HG02678 (cell line): ENCODE results near the gene DOP1B.

Source experiments
- ATAC-seq: cut with Tn5 transposase; IDR thresholded peaks from one replicate; pipeline ENCODE4 v1.9.1; 2021; ENCODE audit warnings: mild to moderate bottlenecking, moderate library complexity; ENCODE audit not compliant: unreplicated experiment

DOP1B gene

DNA sequence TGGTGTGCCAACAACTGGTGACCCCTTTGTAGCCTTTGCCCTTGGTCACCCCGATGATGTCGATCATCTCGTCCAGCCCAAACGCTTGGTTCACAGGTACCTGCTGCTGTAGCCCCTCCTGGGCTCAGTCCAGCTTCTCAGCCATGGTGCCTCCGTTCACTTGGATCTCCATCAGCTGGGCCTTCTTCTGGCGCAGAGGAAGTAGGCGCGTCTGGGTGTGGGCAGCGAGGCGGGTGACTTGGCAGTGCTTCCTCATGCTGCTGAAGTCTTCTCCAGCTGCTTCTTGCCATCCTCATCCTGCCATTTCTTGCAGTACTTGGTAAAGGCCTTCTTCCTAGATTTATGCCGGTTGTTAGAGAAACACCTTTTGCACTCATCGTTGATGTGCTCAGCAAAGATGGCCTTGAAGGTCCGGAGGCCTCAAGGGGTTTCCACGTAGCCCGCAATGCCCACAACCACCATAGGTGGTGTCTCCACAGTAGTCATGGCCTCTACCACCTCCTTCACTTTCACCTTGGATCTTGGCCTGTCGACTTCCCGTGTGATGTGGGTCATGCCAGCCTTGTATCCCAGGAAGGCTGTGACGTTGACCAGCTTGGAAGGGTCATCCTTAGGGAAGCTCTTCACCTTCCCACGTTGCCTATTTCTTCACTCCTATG, 13.0 kb downstream of the DOP1B start:
- ATAC-seq, result no peak

DNA sequence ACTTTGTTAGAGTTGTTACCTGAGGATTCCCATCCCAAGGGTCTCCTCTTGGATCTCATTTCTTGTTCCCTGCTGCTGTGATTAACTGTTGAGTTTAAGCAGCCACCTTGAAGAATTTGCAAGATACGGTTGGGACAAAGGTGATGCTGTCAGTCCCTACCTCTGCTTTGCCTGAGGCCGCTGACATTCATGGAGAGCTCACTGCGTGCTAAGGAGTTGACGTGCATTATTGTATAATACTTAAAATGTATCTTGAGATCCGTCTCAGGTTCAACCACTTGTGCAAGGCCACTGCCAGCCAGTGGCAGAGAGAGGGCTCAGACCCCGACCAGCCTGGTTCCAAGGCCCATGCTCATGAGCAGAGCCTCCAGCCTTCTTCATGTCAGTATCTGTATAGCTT, 14.2 kb downstream of the DOP1B start:
- no peak for ATAC-seq

DNA sequence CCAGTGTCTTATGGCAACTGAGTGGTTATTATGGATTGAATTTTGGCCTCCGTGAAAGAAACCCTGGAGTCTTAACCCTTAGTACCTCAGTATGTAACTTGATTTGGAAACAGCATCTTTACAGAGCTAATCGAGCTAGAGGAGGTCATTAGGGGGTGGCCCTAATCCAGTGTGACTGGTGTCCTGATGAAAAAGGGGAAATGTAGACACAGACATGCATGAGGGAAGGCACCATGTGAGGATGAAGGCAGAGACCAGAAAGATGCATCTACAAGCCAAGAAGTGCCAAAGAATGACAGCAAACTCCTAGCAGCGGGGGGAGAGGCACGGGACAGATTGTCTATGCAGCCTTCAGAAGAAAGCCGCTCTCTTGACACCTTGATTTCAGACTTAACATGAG, 14.7 kb downstream of the DOP1B start:
- ATAC-seq, result no peak

DNA sequence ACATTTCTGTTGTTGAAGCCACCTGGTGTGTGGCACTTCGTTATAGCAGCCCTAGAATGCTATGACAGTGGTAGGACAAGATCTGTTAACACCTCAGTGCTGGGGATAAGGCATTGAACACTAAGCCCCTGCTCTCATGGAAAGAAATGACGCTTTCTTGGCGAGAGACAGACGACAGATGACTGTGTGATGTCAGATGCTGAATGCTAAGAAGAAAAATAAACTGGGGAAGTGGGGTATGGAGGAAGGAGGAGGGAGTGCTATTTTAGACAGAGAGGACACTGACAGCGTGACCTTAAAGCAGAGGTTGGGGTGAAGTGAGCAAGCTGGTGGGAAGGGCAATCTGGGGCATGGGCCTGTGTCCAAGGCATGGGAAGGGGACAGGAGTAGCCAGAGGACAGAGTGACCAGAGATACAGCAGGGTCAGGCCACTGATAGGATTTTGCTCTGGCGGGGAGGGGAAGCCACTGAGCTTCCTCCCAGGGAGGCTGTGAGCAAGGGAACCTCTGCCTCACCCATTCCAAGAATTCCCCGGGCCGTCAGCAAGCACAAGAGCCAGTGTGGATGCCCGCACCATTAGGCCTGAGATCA, 15.2 kb downstream of the DOP1B start:
- no peak for ATAC-seq

DNA sequence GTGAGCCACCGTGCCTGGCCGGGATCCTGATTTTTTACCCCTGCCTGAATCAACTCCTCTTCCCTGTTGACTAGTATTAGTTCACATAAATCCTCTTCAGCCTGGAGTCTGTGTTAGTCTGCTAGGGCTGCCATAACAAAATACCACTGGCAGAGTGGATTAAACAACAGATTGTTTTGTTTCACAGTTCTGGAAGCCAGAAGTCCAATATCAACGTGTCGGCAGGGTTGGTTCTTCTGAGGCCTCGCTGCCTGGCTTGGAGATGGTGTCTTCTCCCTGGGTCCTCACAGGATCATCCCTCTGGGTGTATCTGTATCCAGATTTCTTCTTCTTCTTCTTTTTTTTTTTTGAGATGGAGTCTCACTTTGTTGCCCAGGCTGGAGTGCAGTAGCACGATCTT, 18.2 kb downstream of the DOP1B start:
- no peak for ATAC-seq

DNA sequence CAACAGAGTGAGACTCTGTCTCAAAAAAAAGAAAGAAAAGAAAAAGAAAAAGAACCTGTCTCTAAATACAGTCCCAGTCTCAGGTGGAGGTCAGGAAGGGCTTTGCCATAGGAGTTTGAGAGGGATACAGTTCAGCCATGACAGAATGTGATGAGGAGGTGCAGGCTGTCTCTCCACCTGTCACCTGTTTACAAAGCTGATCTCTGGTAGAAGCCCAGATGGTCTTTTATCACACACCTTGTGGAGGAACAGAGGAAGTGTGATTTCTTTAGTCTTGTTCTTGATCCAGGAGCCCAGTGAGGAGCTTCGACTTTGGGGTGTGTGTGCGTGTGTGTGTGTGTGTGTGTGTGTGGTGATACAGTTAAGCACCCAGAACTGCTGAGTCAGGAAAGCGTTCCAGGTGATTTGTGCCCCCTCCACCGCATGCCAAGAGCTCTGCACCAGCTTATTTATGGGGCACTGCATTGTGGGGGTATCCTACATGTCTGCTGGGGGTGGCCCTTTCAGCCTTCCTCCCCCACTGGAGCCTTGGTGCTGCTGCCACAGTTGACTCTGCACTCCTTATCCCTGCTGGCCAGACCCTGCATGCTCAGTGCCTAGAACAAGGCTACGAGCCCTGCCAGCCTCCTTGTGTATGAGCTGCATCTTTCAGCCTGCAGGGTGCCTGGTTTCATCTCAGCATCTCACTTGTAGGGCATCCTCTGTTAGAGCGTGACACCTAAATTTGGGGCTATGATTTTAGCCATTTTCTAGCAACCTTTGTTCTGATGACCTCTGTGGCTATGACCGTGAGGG, 19.3 kb downstream of the DOP1B start:
- ATAC-seq, result no peak

DNA sequence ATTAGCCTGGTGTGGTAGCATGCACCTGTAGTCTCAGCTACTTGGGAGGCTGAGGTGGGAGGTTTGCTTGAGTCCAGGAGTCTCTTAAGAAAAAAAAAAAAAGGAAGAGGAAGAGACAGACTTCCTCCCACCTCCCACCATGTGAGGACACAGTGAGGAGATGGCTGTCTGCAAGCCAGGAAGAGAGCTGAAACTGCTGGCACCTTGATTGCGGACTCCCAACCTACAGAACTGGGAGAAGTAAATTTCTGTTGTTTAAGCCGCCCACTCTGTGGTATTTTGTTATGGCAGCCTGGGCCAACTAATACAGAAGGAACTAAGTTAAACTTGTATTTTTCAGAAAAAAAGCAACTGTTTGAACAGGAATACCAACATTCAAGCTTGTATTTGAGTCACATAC, 21.7 kb downstream of the DOP1B start:
- no peak for ATAC-seq

DNA sequence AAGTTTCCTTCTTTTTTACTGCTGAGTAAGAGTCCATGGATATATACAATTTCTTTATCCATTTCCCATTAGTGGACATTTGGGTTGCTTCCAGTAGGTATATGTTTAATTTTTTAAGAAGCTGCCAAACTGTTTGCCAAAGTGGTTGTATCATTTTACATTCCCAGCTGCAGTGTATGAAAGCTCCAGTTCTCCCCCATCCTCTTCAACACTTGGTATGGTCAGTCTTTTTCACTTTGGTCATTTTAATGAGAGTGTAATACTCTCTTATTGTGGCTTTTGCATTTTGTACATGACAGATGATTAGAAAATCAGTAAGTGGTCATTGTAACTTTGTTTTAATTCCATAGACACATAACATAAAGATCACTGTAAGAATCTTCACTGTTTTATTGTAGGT, 22.5 kb downstream of the DOP1B start:
- no peak for ATAC-seq

DNA sequence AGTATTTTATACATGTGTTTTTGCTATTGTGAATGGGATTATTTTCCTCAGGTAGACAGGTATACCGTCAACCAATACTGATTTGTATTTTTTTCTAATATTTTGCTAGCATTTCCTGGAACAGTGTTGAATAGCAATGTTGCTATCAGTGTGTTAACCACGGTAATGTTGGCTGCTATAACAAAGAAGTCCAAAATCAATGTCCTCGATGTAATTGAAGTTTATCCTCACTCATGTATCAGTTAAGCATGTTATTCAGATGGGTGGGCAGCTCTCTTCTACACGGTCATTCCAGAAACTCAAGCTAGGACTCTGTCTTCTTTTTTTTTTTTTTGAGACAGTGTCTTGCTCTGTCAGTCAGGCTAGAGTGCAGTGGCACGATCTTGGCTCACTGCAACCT, 24.3 kb downstream of the DOP1B start:
- no peak for ATAC-seq

DNA sequence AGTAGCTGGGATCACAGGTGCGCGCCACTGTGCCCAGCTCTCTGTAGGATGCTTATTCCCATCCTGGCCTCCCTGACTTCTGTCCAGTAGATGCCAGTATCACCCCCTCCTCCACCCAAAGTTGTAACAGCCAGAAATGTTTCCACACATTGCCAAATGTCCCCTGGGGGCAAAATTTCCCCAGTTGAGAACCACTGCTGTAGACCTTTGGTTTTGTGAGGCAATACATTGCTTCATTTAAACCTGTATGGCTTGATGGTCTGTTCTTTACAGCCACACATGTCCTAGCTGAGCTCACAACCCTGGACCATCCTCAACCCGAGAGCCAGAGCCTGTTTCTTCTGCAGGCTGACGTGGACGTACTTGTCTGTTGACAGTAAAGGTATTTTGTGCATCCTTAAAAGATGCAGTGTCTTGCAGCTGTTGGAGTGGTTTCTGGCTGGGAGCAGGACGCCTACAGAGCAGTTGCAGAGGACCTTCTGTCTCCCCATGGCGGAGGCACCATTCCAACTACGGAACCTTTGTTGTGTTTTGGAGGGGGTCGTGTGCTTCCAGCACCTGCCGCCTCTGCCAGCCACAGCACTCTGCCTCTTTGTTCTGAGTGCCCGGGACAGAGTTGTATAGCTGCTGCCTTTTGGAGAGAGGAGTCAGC, 26.6 kb downstream of the DOP1B start:
- no peak for ATAC-seq

DNA sequence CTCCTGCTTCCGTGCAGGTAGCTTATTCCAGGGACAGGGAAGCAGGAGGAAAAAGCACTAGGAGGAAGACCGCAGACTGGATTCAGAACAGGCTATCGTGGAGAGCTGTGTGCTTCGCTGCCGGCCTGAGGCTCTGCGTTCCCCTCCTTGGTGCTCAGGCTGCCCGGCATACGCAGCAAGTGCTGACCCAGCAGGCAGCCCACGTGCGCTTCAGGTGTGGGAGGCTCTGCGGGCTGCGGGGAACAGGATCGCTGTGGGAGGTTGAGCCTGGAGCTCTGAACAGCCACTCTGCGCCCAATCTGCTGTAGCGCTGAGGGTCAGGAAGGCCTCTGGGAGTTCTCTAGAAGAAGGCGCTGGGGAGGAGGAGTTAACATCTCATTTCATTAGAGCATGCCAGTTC, 27.9 kb downstream of the DOP1B start:
- no peak for ATAC-seq

DNA sequence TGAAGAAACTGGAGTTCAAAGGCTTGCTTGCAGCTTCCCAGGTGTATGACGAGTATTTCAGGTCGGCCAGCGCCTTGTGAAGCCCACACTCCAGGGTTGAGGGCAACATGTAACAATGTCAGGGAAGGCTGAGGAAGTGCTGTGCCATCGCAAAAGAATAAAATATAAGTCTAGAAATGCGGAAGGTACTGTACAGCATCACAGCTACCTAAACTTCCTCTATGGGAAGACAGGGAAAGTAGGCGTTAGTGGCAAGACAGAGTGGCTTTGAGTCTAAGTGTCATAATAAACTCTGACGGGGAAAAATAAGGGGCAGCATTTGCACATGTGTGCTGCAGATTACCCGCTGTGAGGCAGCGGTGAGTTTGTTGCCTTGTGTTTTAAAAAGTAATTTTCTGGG, 28.9 kb downstream of the DOP1B start:
- no peak for ATAC-seq

DNA sequence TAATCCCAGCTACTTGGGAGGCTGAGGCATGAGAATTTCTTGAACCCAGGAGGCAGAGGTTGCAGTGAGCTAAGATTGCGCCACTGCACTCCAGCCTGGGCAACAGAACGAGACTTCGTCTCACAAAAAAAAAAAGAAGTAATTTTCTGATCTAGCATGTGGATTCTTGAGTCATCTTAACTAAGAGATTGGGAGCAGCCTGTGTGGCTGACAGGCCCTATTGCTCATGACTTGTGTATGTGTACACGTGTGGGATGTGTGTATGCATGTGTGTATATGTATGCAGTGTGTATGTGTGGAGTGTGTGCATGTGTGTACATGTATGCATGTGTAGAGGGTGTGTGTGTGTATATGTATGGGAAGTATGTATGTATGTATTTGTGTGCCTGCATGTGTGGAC, 29.5 kb downstream of the DOP1B start:
- ATAC-seq, result no peak

DNA sequence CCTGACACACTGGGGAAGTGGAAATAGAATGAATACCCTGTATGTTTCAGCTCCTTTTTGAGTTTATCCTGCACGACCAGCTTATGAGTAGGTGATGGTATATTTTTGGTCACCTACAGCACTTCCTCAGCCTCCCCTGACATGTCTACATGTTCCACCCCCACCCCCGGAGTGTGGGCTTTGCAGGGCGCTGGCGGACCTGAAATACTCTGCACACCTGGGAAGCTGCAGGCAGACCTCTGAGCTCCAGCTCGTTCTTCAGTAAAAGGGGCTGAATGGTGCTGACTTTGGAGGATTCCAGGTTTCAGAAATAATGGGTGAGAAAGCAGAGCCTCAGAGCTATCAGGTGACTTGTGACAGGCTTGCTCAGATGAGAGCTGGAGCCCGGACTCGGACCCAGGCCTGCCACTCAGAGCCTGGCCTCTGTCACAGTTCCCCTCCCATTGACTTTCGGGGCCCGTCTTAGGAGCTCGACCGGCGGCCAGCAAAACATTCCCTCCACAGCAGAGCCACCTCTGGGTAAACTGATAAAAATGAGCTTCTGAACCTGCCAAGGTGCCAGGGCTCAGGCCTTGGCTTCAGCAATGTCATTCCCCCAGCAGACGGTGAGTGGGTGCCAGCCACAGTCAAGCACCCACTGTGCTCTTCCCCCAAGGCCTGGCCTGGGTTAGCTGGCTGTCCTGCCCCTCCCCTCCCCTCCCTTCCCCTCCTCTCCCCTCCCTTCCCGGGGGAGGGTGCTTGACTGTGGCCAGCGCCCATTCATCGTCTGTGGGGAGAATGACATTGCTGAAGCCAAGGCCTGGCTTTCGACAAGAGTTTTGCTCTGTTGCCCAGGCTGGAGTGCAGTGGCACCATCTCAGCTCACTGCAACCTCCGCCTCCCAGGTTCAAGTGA, 30.1 kb downstream of the DOP1B start:
- ATAC-seq, result no peak

DNA sequence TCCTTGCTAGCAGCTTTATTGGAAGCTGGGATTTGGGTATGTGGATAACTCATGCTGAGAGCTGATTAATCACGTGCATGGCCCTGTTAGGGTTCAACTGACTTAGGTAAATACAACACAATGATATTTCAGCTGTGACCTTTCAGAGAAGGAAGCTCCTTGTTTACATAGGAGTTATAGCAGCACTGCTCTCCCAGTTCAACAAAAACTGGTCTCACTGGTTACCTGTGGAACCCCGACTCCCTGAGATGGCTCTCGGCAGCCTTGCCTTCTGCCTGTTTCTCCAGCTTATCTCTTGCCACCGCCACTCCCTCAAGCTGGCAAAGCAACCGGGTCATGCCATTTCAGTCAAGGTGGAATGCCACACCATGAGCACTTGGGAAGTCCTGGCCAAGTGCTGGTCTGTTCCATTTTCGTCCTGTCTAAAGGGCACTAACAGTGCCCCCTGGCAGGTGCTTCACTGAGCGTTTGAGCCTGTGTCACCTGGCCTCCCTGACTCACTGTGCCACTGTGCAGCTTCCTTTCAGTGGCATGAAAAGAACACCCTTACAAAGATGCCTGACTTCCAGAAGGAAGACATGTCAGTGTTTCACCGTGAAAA, 31.6 kb downstream of the DOP1B start:
- no peak for ATAC-seq

DNA sequence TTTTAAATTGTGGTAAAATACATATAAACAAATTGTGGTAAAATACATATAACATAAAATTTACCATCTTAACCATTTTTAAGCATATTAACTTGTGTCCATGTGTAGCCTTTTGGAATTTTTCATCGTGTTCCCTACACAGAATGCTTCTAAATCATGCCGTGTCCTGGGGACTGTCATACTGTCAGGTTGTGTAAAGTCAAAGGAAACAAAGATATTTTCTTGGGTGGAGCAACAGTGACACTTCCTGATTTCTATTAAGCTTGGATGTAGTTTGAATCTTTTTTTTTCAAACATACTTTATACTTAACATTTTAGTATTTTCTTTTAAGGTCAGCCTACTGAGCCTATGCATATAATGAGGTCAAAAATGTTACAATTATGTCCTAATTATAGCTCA, 32.3 kb downstream of the DOP1B start:
- ATAC-seq, result no peak

DNA sequence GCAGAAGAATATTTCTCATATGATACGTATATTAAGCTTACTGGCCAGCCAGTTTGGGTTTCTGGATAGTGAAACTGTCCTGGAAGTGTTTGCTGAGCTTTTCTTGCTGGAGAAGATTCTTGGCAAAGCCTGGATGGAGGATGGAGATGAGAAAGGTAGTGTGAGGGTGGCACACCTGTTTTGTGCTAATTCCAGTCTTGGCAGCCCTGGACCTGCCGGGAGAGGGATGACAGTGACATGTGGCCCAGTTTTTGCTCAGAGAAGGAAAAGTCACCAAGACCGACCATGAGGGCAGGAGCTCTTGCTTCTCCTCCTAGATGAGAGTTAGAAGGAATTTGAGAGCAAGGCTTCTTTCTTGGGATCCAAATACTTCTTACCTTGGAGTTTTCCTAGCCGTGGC, 34.1 kb downstream of the DOP1B start:
- ATAC-seq, result no peak

DNA sequence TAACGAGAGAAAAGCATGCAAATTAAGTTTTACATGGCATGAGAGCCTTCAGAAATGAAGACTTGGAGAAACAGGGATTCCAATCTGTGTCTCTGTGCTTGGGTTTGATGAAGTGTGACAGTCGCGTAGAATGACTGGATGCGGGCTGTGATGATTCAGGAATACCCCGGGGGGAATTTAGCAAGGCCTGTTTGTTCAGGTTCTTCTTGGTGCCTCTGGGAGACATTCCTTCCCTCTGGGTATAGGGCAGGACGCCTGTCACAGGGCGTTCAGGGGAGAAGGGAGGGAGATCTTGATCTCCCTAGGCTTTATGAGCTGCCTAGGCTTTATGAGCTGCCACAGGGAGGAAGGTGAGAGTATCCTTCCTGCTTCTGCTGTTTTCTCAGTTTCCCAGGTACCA, 36.6 kb downstream of the DOP1B start:
- ATAC-seq, result no peak

DNA sequence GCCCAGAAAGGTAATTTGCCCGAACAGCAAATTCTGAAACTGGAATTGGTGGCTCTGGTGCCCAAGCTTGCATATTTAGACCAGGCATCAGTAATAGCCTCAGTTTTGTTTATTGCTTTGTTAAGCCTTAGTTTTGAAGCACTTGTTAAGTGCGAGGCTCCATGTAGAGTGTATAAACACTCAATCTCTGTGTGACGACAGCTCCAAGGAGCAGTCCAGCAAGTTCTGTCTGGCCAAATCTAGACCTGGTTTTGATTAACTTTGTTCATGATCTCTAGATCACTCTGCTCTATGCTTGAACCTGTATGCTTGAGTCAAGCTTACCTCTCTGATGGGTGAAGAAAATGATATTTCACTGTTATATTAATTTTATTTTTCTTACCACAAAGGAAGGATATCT, 37.4 kb downstream of the DOP1B start:
- no peak for ATAC-seq

DNA sequence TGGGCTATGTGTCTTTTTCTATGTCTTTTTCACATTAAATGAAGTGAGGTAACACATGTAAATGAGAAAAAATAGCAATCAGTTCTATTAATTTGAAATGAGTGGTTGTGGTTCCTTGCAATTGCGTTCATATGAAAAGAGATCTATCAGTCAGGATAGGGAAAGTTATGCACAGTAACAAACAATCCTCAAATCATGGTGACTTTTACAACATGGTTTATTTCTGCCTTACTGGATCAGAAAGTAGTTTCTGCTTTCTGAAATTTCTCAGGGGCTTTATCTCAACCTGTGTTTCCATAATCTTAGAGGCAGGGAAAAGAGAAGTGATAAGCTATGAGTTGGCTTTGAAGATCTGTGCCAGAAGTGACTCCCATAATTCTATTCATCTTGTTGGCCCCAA, 39.0 kb downstream of the DOP1B start:
- no peak for ATAC-seq
